Measurements from ENCODE around the gene LBH. TPM values are rescaled to one million over a fixed set of nuclear protein-coding genes. Genes with fewer than 3 reads are reported as not detected.

LBH gene
- total RNA-seq, 1 experiment from 2014 or later: 159 TPM

GRCh38 chr2:30301551-30301950, 70.2 kb downstream of the LBH start:
- Mint-ChIP-seq H3K27ac (ENCODE audit: unreplicated experiment) (no peak overlapping the region), H3K4me3 (ENCODE audit: unreplicated experiment) (no peak overlapping the region), H3K36me3 (ENCODE audit: insufficient read depth, unreplicated experiment) (peaks cover 5% of the 10 kb centered on the region), H3K4me1 (ENCODE audit: low read depth, unreplicated experiment) (peaks cover 13% of the 10 kb centered on the region), H3K27me3 (ENCODE audit: insufficient read depth, unreplicated experiment) (no peaks in the 10 kb centered on the region), H3K9me3 (ENCODE audit: unreplicated experiment) (no peaks in the 10 kb centered on the region)
- Histone ChIP-seq H3K4me3 (ENCODE audit: low read depth, low read length) (no peak overlapping the region), H3K9me3 (no peaks in the 10 kb centered on the region), H3K27me3 (replicated peaks; ENCODE audit: control insufficient read depth, insufficient read depth, low read length) (no peaks in the 10 kb centered on the region), H3K4me1 (peaks cover 19% of the 10 kb centered on the region), H3K36me3 (ENCODE audit: control insufficient read depth, insufficient read depth, low read length) (no peaks in the 10 kb centered on the region)
- POLR2A ChIA-PET: no interaction called here
- peak in 1 of 2 experiments; percentile 8 for DNase-seq
- no peak for TF ChIP-seq CTCF (IDR thresholded peaks at IDR 0.05; ENCODE audit: insufficient read depth in 1 of 2, low read depth in 1 of 2, low read length in 1 of 2, severe bottlenecking in 1 of 2, unreplicated experiment in 1 of 2)
- CTCF ChIA-PET: interaction anchor here (0.8 to 1.3 kb wide), 2 partner anchors 62 to 137 kb away, joined by 3 to 6 read pairs; no protein-coding TSS in a partner anchor
- intact Hi-C loops (cut with micrococcal nuclease; ENCODE audit: unreplicated experiment): no loop called here
- no TSS peak for BruUV-seq (replicated peaks)

- Histone ChIP-seq H3K36me3 (ENCODE audit: control insufficient read depth, insufficient read depth, low read length) (no peaks in the 10 kb centered on the region), H3K4me3 (ENCODE audit: low read depth, low read length) (no peak overlapping the region), H3K4me1 (peaks cover 19% of the 10 kb centered on the region), H3K9me3 (no peaks in the 10 kb centered on the region), H3K27me3 (replicated peaks; ENCODE audit: control insufficient read depth, insufficient read depth, low read length) (no peaks in the 10 kb centered on the region)
- ChIA-PET POLR2A (interaction anchor here (0.5 kb wide), 1 partner anchor 16 kb away, joined by 3 read pairs; no protein-coding TSS in a partner anchor), CTCF (no interaction called here)
- intact Hi-C loops (cut with micrococcal nuclease; ENCODE audit: unreplicated experiment): no loop called here
- H3K27ac Mint-ChIP-seq (ENCODE audit: unreplicated experiment): no peak overlapping the region
- DNase-seq: no peak
- no peak overlapping the region for H3K4me3 Mint-ChIP-seq (ENCODE audit: unreplicated experiment)
- no TSS peak for BruUV-seq (replicated peaks)
- peaks cover 13% of the 10 kb centered on the region for H3K4me1 Mint-ChIP-seq (ENCODE audit: low read depth, unreplicated experiment)
- no peaks in the 10 kb centered on the region for H3K27me3 Mint-ChIP-seq (ENCODE audit: insufficient read depth, unreplicated experiment)
- TF ChIP-seq CTCF (IDR thresholded peaks at IDR 0.05; ENCODE audit: insufficient read depth in 1 of 2, low read depth in 1 of 2, low read length in 1 of 2, severe bottlenecking in 1 of 2, unreplicated experiment in 1 of 2): no peak
- peaks cover 5% of the 10 kb centered on the region for H3K36me3 Mint-ChIP-seq (ENCODE audit: insufficient read depth, unreplicated experiment)
- no peaks in the 10 kb centered on the region for H3K9me3 Mint-ChIP-seq (ENCODE audit: unreplicated experiment)
These were observed 71.2 kb downstream of the LBH start for GRCh38 chr2:30302566-30302965.

- Mint-ChIP-seq H3K27ac (ENCODE audit: unreplicated experiment) (no peak overlapping the region), H3K27me3 (ENCODE audit: insufficient read depth, unreplicated experiment) (no peaks in the 10 kb centered on the region), H3K4me1 (ENCODE audit: low read depth, unreplicated experiment) (peaks cover 13% of the 10 kb centered on the region), H3K36me3 (ENCODE audit: insufficient read depth, unreplicated experiment) (peaks cover 5% of the 10 kb centered on the region), H3K4me3 (ENCODE audit: unreplicated experiment) (no peak overlapping the region), H3K9me3 (ENCODE audit: unreplicated experiment) (no peaks in the 10 kb centered on the region)
- no peak for TF ChIP-seq CTCF (IDR thresholded peaks at IDR 0.05; ENCODE audit: insufficient read depth in 1 of 2, low read depth in 1 of 2, low read length in 1 of 2, severe bottlenecking in 1 of 2, unreplicated experiment in 1 of 2)
- no peak for DNase-seq
- CTCF ChIA-PET: no interaction called here
- Histone ChIP-seq H3K4me3 (ENCODE audit: low read depth, low read length) (no peak overlapping the region), H3K27me3 (replicated peaks; ENCODE audit: control insufficient read depth, insufficient read depth, low read length) (no peaks in the 10 kb centered on the region), H3K36me3 (ENCODE audit: control insufficient read depth, insufficient read depth, low read length) (no peaks in the 10 kb centered on the region), H3K4me1 (peaks cover 19% of the 10 kb centered on the region), H3K9me3 (no peaks in the 10 kb centered on the region)
- intact Hi-C loops (cut with micrococcal nuclease; ENCODE audit: unreplicated experiment): no loop called here
- POLR2A ChIA-PET: interaction anchor here (0.5 kb wide), 2 partner anchors 15 to 983 kb away, joined by 3 to 5 read pairs; no protein-coding TSS in a partner anchor
- no TSS peak for BruUV-seq (replicated peaks)
These were observed 71.8 kb downstream of the LBH start for GRCh38 chr2:30303095-30303494.

Data from Caco-2 (cell line).